Upper lobe of left lung (tissue), 6 donors: ENCODE results near the gene SERPINE1. TPM values are rescaled to one million over a fixed set of nuclear protein-coding genes. Genes with fewer than 3 reads are reported as not detected.

ENCODE experiments used
- ATAC-seq, 2 donors: fragments of 200-7000 bp; cut with Tn5 transposase; one replicate each; pipeline ENCODE4 v1.9.1; 2022; ENCODE audit warnings: mild to moderate bottlenecking in 2 of 2, moderate library complexity in 2 of 2; ENCODE audit not compliant: low FRiP score in 2 of 2
- DNase-seq, 2 donors: peaks; one replicate each; pipeline ENCODE4 v3.0.0-alpha.2; 2019 to 2020
- H3K27ac ChIP-seq, 4 donors: fragments of 200-600 bp; sonication (generic); one replicate each; pipeline ENCODE4 v1.5.1; 2016 to 2019
- H3K27me3 ChIP-seq, 4 donors: fragments of 200-600 bp; sonication (generic); one replicate each; pipeline ENCODE4 v1.5.1; 2017 to 2019
- H3K36me3 ChIP-seq, 4 donors: fragments of 200-600 bp; sonication (generic); one replicate each; pipeline ENCODE4 v1.5.1; 2016 to 2019
- H3K4me1 ChIP-seq, 4 donors: fragments of 200-600 bp; sonication (generic); one replicate each; pipeline ENCODE4 v1.5.1; 2018 to 2019
- H3K4me3 ChIP-seq, 4 donors: fragments of 200-600 bp; sonication (generic); one replicate each; pipeline ENCODE4 v1.5.1; 2017 to 2019; ENCODE audit warnings: mild to moderate bottlenecking in 2 of 4, moderate library complexity in 1 of 4
- H3K9me3 ChIP-seq, 4 donors: fragments of 200-600 bp; sonication (generic); one replicate each; pipeline ENCODE4 v1.5.1; 2018 to 2019
- EP300 ChIP-seq, 4 donors: sonication (generic); formaldehyde crosslinking; IDR thresholded peaks; one replicate each; pipeline ENCODE4 v1.5.1; 2017; ENCODE audit warnings: antibody characterized with exemption in 4 of 4, control low read depth in 2 of 4
- POLR2A ChIP-seq, 4 donors: fragments of 450-650 bp; IDR thresholded peaks; one replicate each; pipeline ENCODE4 v1.5.1; 2016 to 2017; ENCODE audit warnings: antibody characterized with exemption in 4 of 4, mild to moderate bottlenecking in 2 of 4
- POLR2AphosphoS5 ChIP-seq, 2 donors: sonication (generic); formaldehyde crosslinking; IDR thresholded peaks; one replicate each; pipeline ENCODE4 v1.5.1; 2017; ENCODE audit warnings: antibody characterized with exemption in 2 of 2
- WGBS, 2 donors: methylation state at CpG; one replicate each; pipeline ENCODE4 v1.1.5; 2017 to 2018; 5-methylcytosine and 5-hydroxymethylcytosine counted together
- total RNA-seq, 6 donors: library from RNA; depleted of rRNA in 4 of 6; stranded (reverse); fragments of >200 nt in 4 of 6; gene quantifications; one replicate each; pipeline versions ENCODE4 v1.1.0 to v1.2.1, GENCODE V29; 2016 to 2021
- TF ChIP-seq, protein P1 (sequence below), 6 experiments: fragments of 450-650 bp in 4 of 6; fragments of 200-600 bp in 2 of 6; sonication (generic) in 2 of 6; IDR thresholded peaks; one replicate each; pipeline ENCODE4 v1.5.1; 2016 to 2019; ENCODE audit warnings: antibody characterized with exemption in 6 of 6
- donor health status: DM: no; HTN: no; CAD: no; lungs with moderate emphysema.
- donor health status: DM: no; HTN: yes; CAD: no; lungs with severe emphysema.

SERPINE1 gene
- total RNA-seq, 6 donors from 2014 or later = 8.4 to 125 (median 24.0) TPM

DNA sequence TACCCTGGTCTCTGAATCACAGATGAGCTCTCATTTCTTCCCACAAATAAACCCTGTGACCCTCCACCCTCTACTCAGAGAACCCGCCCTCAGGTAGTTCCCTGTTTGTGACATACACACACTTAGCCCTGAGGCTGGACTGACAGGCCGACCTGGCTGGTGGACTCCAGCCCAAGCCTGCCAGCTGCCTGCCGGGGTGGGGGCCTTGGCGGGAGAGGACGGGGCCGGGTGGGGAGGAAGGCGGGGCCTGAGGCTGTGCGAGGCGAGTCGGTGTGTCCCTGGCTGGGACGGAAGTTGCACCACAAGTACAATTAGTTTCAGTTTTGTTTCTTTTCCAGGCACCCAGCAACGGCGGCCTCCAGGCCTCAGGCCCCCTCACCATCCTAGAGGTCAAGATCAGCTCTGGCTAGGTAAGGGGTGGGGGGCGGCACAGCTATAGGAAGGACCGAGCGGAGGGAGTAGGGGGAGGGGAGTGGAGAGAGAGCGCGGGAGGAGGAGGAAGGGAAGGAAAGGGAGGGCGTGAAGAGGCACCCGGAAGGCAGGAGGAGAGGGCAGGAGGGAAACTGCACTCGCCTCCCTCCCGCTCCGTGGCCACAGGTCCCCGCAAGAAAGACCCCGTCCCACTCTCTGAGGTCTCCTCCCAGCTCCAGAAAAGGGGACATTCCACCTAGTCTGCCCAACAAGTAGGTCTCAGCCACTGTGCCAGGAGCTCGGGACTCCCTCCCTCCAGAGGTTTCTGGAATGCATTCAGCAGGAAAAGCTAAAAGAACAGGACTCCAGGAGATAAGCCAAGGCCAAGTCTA lies 41.5 kb upstream of the SERPINE1 start, which contains the start of gene TRIM56:
TSS of gene TRIM56 (plus strand) at position 320 of the 803 bp plus-strand sequence. CDS start 1,832 bp downstream, outside the sequence.
- Histone ChIP-seq H3K4me3 (peak within 1 kb of the TSS; percentile 56 to 87 (median 70)), H3K27me3 (no peaks in the 10 kb centered on the region), H3K27ac (peak within 1 kb of the TSS; percentile 96 to 98 (median 96)), H3K4me1 (peaks cover 33 to 54% (median 44%) of the 10 kb centered on the region in 4 donors), H3K36me3 (peaks cover 17 to 33% (median 31%) of the 10 kb centered on the region in 4 donors), H3K9me3 (no peaks in the 10 kb centered on the region)
- TF ChIP-seq POLR2A (IDR thresholded peaks at IDR 0.05) = peak in 2 of 4 donors; percentile 23 to 62
- peak; percentile 50 to 58 for TF ChIP-seq POLR2AphosphoS5 (IDR thresholded peaks at IDR 0.05)
- peak in 2 of 4 donors; percentile 11 to 40 for TF ChIP-seq EP300 (IDR thresholded peaks at IDR 0.05)
- TF ChIP-seq, protein P1, sequence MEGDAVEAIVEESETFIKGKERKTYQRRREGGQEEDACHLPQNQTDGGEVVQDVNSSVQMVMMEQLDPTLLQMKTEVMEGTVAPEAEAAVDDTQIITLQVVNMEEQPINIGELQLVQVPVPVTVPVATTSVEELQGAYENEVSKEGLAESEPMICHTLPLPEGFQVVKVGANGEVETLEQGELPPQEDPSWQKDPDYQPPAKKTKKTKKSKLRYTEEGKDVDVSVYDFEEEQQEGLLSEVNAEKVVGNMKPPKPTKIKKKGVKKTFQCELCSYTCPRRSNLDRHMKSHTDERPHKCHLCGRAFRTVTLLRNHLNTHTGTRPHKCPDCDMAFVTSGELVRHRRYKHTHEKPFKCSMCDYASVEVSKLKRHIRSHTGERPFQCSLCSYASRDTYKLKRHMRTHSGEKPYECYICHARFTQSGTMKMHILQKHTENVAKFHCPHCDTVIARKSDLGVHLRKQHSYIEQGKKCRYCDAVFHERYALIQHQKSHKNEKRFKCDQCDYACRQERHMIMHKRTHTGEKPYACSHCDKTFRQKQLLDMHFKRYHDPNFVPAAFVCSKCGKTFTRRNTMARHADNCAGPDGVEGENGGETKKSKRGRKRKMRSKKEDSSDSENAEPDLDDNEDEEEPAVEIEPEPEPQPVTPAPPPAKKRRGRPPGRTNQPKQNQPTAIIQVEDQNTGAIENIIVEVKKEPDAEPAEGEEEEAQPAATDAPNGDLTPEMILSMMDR (IDR thresholded peaks at IDR 0.05) = peak in 2 of 6 experiments; percentile 10 to 11
- peak; percentile 95 for DNase-seq
- WGBS, 2 donors = 0% methylated on average over 12 to 26 of the region's 26 CpGs
- peak; percentile 94 to 95 for ATAC-seq

DNA sequence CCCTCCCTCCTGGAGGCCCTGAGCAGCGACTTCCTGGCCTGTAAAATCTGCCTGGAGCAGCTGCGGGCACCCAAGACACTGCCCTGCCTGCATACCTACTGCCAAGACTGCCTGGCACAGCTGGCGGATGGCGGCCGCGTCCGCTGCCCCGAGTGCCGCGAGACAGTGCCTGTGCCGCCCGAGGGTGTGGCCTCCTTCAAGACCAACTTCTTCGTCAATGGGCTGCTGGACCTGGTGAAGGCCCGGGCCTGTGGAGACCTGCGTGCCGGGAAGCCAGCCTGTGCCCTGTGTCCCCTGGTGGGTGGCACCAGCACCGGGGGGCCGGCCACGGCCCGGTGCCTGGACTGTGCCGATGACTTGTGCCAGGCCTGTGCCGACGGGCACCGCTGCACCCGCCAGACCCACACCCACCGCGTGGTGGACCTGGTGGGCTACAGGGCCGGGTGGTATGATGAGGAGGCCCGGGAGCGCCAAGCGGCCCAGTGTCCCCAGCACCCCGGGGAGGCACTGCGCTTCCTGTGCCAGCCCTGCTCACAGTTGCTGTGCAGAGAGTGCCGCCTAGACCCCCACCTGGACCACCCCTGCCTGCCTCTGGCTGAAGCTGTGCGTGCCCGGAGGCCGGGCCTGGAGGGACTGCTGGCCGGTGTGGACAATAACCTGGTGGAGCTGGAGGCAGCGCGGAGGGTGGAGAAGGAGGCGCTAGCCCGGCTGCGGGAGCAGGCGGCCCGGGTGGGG lies 39.4 kb upstream of the SERPINE1 start:
- Histone ChIP-seq H3K27ac (peak overlapping the region in 3 of 4 donors; percentile 49 to 96 (median 96)), H3K27me3 (no peaks in the 10 kb centered on the region), H3K4me1 (peaks cover 36 to 54% (median 44%) of the 10 kb centered on the region in 4 donors), H3K4me3 (peak overlapping the region in 1 of 4 donors; percentile 73), H3K9me3 (no peaks in the 10 kb centered on the region), H3K36me3 (peaks cover 17 to 46% (median 36%) of the 10 kb centered on the region in 4 donors)
- 95% methylated on average over 12 to 30 of the region's 45 CpGs for WGBS, 2 donors
- DNase-seq (peak in 1 of 2 donors; percentile 86), ATAC-seq (no peak)
- TF ChIP-seq POLR2AphosphoS5 (IDR thresholded peaks at IDR 0.05) (no peak), EP300 (IDR thresholded peaks at IDR 0.05) (no peak)
- TF ChIP-seq, protein P1 (IDR thresholded peaks at IDR 0.05) = no peak

DNA sequence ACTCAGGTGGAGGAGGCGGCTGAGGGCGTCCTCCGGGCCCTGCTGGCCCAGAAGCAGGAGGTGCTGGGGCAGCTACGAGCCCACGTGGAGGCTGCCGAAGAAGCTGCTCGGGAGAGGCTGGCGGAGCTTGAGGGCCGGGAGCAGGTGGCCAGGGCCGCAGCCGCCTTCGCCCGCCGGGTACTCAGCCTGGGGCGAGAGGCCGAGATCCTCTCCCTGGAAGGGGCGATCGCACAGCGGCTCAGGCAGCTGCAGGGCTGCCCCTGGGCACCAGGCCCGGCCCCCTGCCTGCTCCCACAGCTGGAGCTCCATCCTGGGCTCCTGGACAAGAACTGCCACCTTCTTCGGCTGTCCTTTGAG lies 38.9 kb upstream of the SERPINE1 start:
- TF ChIP-seq POLR2AphosphoS5 (IDR thresholded peaks at IDR 0.05) = no peak
- no peak for TF ChIP-seq EP300 (IDR thresholded peaks at IDR 0.05)
- TF ChIP-seq POLR2A (IDR thresholded peaks at IDR 0.05) = no peak
- TF ChIP-seq, protein P1 (IDR thresholded peaks at IDR 0.05) = no peak
- no peaks in the 10 kb centered on the region for H3K9me3 ChIP-seq
- 92 to 96% methylated on average over 8 to 20 of the region's 21 CpGs for WGBS, 2 donors
- H3K4me3 ChIP-seq = no peak overlapping the region
- no peaks in the 10 kb centered on the region for H3K27me3 ChIP-seq
- peak in 1 of 2 donors; percentile 66 for DNase-seq
- ATAC-seq = no peak
- peak overlapping the region in 1 of 4 donors; percentile 96 for H3K27ac ChIP-seq
- H3K36me3 ChIP-seq = peaks cover 17 to 47% (median 37%) of the 10 kb centered on the region in 4 donors
- H3K4me1 ChIP-seq = peaks cover 36 to 54% (median 44%) of the 10 kb centered on the region in 4 donors

DNA sequence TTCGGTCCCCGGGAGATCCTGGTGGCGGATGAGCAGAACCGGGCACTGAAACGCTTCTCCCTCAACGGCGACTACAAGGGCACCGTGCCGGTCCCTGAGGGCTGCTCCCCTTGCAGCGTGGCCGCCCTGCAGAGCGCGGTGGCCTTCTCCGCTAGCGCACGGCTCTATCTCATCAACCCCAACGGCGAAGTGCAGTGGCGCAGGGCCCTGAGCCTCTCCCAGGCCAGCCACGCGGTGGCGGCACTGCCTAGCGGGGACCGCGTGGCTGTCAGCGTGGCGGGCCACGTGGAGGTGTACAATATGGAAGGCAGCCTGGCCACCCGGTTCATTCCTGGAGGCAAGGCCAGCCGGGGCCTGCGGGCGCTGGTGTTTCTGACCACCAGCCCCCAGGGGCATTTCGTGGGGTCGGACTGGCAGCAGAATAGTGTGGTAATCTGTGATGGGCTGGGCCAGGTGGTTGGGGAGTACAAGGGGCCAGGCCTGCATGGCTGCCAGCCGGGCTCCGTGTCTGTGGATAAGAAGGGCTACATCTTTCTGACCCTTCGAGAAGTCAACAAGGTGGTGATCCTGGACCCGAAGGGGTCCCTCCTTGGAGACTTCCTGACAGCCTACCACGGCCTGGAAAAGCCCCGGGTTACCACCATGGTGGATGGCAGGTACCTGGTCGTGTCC lies 37.9 kb upstream of the SERPINE1 start:
- Histone ChIP-seq H3K9me3 (no peaks in the 10 kb centered on the region), H3K27me3 (no peaks in the 10 kb centered on the region), H3K36me3 (peaks cover 17 to 47% (median 37%) of the 10 kb centered on the region in 4 donors), H3K4me3 (no peak overlapping the region), H3K27ac (peak overlapping the region in 2 of 4 donors; percentile 43 to 96), H3K4me1 (peaks cover 36 to 58% (median 47%) of the 10 kb centered on the region in 4 donors)
- TF ChIP-seq, protein P1 (IDR thresholded peaks at IDR 0.05) = no peak
- no peak for TF ChIP-seq POLR2A (IDR thresholded peaks at IDR 0.05)
- no peak for TF ChIP-seq EP300 (IDR thresholded peaks at IDR 0.05)
- no peak for TF ChIP-seq POLR2AphosphoS5 (IDR thresholded peaks at IDR 0.05)
- peak in 1 of 2 donors; percentile 75 for DNase-seq
- 93 to 98% methylated on average over 11 to 31 of the region's 41 CpGs for WGBS, 2 donors
- ATAC-seq = no peak
